NCI-H1930 (cell line): Measurements from ENCODE around the gene LIMS2.

Source experiments
- DNase-seq, 2 experiments: peaks; one replicate each; lab custom pipeline; 2025; lab: John Stamatoyannopoulos, UW

LIMS2 gene

GRCh38 chr2:127674241-127675209 is 805 bp downstream of the LIMS2 start:
- DNase-seq: no peak

DNA sequence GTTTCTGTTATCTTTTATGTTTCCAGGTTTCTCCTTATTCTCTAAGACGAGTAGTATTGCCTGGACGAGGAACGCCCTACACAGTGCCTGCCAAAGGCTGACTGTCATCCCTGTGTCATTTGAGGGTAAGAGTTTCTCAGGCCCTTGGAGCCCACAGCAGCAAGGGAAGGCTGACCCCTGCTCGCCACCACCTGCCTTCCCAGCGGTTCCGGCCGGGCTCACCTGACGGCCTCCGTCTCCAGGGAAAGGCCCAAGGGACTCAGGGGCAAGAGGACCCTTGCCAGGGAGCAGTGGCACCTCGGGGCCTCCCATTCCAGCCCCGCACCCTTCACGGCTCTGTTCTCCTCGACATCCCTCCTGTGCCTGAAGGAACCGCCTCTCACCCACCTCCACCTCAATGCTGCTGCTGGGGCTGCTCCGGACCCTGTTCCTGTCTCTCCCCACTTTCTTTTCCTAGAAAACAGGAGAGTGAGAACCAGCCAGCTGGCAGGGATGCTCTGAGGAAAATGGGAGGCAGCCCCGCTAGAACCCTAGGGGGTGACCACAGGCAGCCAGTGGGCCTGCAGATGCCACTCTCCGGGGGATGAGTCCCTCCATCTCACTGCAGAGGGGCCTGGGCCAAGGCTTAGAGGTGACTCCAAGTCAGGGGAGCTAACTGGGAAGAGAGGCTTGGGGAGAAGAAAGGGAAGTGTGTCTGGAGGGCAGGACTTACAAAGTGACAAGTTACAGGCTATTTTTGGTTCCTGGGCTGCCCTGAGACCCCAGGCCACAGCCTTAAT is 1.9 kb downstream of the LIMS2 start:
- no peak for DNase-seq

DNA sequence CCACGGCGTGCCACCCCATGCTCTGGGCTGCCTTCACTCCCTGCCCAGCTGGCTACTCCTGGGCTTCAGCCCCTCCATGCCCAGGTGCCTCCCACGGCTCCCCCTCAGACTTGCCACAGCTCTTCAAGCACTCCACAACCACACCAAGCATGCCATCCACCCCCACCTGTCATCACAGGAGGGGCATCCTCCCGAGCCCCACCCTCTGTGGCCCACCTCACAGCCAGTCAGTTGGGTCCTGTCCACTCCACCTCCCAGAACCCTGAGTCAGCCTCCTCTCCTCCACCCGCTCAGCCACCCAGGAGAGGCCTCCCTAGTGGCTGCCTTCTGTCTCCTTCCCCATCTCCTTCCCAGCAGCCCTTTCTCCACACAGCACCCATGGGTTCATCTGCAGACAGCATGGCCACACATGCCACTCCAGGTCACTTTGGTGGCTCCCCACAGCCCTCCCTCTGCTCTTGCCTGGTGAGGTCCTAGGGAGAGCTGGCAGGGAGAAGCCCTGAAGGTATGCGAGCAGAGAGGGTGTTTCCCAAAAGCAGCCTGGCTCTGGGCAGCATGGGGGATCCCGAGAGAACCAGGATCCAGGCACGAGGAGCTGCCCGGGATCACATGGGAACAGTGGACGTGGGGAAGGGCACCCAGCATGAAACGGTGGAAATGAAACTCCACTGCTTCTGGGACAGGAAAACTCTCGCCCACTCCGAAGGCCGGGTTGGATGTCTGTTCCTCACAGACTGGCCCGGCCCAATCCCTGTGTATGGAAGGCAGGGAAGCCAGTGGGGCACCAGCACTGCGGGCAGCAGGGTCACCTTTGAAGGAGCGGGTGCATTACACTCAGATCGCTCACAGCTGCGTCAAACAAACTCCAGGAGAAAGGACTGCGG is 2.7 kb downstream of the LIMS2 start:
- DNase-seq: no peak

GRCh38 chr2:127671557-127672302 is 3.6 kb downstream of the LIMS2 start:
- no peak for DNase-seq

DNA sequence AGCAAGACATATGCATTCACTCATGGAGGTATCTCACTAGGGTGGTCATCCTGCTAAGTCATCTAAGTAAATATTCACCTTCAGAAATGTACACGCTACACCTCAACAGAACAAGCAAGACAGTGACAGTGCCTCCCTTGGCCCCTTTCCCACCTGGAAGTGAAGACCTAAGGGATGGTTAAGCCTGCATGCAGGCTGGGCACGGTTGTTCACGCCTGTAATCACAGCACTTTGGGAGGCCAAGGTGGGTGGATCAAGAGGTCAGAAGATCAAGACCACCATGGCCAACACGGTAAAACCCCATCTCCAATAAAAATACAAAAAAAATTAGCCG is 4.4 kb downstream of the LIMS2 start:
- DNase-seq: no peak

DNA sequence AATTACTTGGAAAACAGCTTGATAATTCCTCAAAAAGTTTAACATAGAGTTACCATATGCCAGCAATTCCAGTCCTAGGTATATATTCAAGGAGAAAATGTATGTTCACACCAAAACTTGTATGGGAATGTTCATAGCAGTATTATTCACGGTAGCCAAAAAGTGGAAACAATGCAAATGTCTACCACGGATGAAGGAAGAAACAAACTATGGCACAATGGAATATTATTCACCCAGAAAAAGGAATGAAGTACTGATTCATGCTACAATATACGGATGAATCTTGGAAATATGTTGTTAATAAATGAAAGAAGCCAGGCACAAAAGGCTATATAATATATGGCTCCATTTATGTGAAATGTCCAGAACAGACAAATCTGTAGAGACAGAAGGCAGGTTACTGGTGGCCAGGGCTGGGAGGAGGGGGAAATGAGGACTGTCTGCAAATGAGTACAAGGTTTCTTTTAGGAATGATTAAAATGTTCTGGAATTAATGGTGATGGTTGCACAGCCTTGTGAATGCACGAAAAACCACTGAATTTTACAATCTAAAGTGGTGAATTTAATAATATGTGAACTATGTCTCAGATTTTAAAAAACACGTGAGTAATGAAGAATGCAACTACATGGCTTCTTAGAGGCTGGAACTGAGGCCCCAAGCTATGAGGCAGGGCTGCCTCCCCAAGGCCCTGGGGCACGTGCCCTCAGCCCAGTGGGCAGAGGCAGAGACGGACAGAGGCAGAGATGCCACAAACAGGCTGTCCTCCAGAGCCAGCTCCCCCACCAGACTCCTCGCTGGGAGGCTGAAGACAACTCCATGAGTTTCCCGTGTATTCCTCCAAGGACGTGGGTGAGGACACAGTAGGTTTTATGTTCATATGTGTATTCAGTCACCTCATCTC is 5.0 kb downstream of the LIMS2 start:
- DNase-seq: no peak

DNA sequence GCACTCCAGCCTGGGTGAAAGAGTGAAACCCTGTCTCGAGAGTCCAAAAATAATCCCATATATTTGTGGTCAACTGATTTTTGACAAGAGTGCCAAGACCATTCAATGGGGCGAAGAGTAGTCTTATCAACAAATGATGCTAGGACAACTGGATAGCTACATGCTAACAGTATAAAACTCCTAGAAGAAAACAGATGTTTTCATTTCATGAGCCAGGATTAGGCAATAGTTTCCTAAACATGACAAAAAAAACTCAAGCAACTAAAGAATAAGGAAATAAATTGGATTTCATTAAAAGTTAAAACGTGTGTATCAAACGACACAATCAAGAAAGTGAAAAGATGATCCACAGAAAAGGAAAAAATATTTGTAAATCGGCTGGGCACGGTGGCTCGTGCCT is 6.3 kb downstream of the LIMS2 start:
- DNase-seq: no peak

DNA sequence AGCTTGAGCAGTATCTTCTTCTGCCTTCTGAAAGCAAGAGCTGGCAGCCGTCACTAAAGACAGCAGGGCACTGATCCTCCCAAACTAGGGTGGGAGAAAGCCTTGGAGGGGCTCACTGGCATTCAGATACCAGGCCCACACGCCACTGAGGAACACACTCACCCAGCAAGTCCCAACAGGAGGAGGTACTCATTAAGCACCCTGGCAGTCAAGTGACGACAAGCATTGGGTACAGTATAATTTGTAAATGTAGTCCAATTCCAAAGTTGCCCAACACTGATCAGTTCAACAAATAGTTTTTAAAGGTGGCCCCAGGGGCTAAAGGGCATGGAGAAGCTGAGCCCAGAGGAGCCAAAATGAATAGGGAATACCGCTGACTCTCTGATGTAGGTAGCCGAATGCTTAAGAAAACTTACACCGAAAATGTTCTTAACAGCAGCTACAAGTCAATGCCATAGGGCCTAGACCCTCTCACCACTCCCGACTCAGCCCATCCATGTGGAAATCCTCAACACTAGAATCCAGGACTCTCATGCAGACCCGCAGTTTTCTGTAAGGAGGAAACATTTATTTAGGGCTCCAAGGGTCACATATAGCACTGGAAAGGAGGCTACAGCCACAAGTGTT is 9.9 kb downstream of the LIMS2 start:
- no peak for DNase-seq

DNA sequence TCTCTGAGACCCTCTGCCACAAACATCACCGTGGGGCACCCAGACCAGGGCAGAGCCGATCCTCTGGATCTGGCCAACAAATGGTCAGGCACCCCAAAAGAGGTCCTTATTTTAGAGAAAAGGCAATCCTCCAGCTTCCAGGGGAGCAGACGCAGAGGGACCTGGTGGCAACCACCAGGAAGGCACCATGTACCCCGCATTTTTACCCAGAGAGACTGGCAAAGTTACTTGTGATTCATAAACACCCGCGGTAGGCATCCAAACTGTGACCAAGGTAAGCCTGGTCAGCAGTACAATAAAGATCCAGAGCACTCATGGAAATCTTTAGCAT is 10.5 kb downstream of the LIMS2 start:
- no peak for DNase-seq

GRCh38 chr2:127664065-127664894 is 11.1 kb downstream of the LIMS2 start:
- no peak for DNase-seq

- no peak for DNase-seq
Measured at GRCh38 chr2:127663566-127664064, 11.7 kb downstream of the LIMS2 start.

DNA sequence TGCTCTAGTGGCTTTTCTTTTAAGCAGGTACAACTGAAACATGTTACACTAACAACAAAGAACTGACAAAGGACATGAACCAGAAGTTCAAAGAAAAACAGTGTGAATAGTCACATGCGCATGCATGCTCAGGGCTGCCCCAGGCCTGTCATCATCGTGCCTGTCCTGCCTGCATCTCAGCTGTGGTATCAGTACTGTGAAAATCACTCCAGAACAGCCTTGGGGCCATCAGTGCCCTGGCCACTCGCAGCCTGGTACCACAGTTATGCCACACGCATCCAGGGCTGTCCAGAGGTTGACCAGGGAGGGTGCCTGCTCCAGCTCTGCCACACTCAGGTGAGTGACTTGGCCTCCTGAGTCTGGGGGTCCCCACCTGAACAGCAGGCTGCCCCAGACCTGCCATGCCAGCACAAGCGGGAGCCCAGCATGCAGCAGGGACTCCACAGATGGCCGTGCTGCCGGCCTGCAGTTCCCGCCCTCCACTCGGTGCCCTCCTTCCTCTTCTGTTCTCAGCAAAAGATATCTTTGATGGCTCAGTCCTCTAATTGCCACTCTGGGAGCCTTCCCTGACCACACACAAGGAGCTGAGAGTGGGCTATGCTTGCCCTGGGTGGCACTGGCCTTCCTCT is 12.3 kb downstream of the LIMS2 start:
- no peak for DNase-seq

GRCh38 chr2:127661949-127662510 is 13.3 kb downstream of the LIMS2 start:
- no peak for DNase-seq

DNA sequence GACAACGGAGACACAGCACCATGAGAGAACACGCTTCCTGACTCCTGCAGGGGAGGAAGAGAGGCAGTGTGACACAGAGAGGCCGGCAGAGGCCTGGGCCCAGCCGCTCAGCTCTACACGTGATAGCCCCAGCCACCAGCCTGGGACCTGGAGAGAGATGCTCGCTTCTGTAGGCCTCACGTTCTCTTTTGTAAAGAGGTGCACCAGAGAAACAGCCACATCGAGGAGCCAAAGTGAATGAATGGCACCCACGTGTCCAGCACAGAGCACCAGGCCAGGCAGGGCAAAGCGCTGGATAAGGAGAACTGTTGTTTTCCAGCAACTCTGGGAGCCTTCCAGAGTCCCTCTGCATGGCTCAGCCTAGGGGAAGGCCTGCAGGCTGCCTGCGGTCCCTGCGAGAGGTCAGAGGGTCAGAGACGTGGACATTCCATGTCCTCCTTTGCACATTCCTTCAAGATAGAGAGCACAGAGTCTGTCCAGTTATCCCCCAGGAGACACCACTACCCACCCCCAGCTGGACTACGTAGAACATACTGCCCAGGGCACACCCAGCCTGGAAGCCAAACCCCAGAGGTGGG is 14.2 kb downstream of the LIMS2 start:
- DNase-seq: no peak

DNA sequence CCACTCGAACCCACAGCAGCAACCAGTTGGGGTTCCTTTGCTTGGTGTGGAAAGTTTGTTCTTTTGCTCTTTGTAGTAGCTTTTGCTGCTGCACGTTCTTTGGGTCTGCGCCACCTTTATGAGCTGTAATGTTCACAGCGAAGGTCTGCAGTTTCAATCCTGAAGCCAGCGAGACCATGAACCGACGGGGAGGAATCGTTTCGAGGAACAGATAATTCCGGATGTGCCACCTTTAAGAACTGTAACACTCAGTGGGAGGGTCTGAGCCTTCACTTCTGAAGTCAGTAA is 15.1 kb downstream of the LIMS2 start:
- DNase-seq: no peak

DNA sequence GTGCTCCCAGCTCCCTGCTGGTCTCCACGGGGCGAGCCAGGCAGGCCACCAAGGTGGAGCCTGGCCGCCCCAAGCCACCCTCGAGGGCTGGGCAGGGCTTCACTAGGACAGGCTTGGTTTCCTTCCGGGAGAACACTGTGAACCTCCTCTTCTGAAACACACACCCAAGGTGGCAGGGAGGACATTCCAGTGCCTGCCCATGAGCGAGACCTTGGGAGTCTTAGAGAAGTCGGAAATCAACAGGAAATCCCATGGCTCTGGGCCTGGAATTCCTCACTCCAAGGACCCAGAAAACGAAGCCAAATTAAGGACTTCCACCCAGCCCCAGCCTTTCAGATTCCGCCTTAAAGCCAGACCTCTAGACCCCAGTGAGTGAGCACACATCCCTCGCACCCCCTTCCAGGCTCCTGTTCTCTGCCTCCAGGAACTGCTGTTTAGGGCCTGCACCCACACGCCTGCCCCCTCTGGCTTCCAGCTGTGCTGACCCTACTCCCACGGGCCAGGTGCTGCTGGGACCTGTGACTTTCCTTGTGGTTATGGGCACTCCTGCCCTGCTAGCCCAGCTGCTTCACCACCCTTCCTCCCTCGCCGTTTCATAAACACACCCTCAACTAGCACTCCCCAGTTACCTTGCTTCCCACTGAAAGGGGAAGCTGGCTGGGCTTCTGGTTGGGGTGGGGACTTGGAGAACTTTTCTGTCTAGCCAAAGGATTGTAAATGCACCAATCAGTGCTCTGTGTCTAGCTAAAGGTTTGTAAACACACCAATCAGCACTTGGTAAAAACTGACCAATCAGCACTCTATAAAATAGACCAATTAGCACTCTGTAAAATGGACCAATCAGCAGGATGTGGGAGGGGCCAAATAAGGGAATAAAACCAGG is 15.7 kb downstream of the LIMS2 start:
- no peak for DNase-seq
